SIG-M5 treated with dmso at 0.1 percent for 504 hours (cell line): Measurements from ENCODE around the gene NFIC.
A peak's percentile ranks its signal among the peaks of the same experiment; 100 is the strongest.
"Not testable (repeated sequence)": the region's sequence is repeated elsewhere in the genome, so short reads cannot be mapped to it uniquely, and the experiment has no call there.

Experiments
- DNase-seq: peaks from one replicate; lab custom pipeline; 2025; ENCODE audit not compliant: unreplicated experiment; lab: John Stamatoyannopoulos, UW

Gene NFIC

GRCh38 chr19:3448616-3449334, 82.4 kb downstream of the NFIC start:
- no peak for DNase-seq

GRCh38 chr19:3450796-3451411, 84.5 kb downstream of the NFIC start:
- peak; percentile 77 for DNase-seq

GRCh38 chr19:3451451-3451866, 85.1 kb downstream of the NFIC start:
- DNase-seq, result no peak

GRCh38 chr19:3452171-3452941, 86.0 kb downstream of the NFIC start:
- DNase-seq, result no peak

- not testable (repeated sequence) for DNase-seq
These were observed 86.5 kb downstream of the NFIC start for GRCh38 chr19:3452942-3453214.

- no peak for DNase-seq
These were observed 87.5 kb downstream of the NFIC start for GRCh38 chr19:3453840-3454239.

- DNase-seq, result no peak
These were observed 88.4 kb downstream of the NFIC start for GRCh38 chr19:3454656-3455392.

- DNase-seq, result no peak
These were observed 89.1 kb downstream of the NFIC start for GRCh38 chr19:3455393-3455955.

- no peak for DNase-seq
These were observed 89.7 kb downstream of the NFIC start for GRCh38 chr19:3455960-3456601.

GRCh38 chr19:3456925-3457527, 90.6 kb downstream of the NFIC start:
- no peak for DNase-seq

- no peak for DNase-seq
These were observed 91.3 kb downstream of the NFIC start for GRCh38 chr19:3457528-3458228.

GRCh38 chr19:3458229-3459088, 92.1 kb downstream of the NFIC start:
- no peak for DNase-seq

GRCh38 chr19:3459089-3459881, 92.9 kb downstream of the NFIC start:
- no peak for DNase-seq

- no peak for DNase-seq
These were observed 93.7 kb downstream of the NFIC start for GRCh38 chr19:3459965-3460582.

GRCh38 chr19:3462991-3463713, 96.8 kb downstream of the NFIC start:
- no peak for DNase-seq

- DNase-seq, result no peak
These were observed 97.6 kb downstream of the NFIC start for GRCh38 chr19:3463714-3464586.
